ENCODE data around the gene NKX1-2. TPM values are rescaled to one million over a fixed set of nuclear protein-coding genes. Genes with fewer than 3 reads are reported as not detected.

NKX1-2 gene
- total RNA-seq, 1 donor from 2014 or later, result 2.1 TPM

- no peak for TF ChIP-seq CTCF (IDR thresholded peaks at IDR 0.05; ENCODE audit: insufficient read depth, low read length, severe bottlenecking)
- Histone ChIP-seq H3K27me3 (ENCODE audit: control insufficient read depth, insufficient read depth, low read length) (no peaks in the 10 kb centered on the region), H3K36me3 (ENCODE audit: control insufficient read depth, insufficient read depth, low read length) (no peaks in the 10 kb centered on the region), H3K4me3 (ENCODE audit: low read depth, low read length) (no peak overlapping the region)
- DNase-seq (ENCODE audit: low read depth), result no peak
- FAIRE-seq, result no peak
These were observed 24.8 kb upstream of the NKX1-2 start for GRCh38 chr10:124474514-124475070.

- H3K4me3 ChIP-seq (ENCODE audit: low read depth, low read length), result no peak overlapping the region
- no peak for TF ChIP-seq CTCF (IDR thresholded peaks at IDR 0.05; ENCODE audit: insufficient read depth, low read length, severe bottlenecking)
- FAIRE-seq (no peak), DNase-seq (ENCODE audit: low read depth) (no peak)
- no peaks in the 10 kb centered on the region for H3K36me3 ChIP-seq (ENCODE audit: control insufficient read depth, insufficient read depth, low read length)
- H3K27me3 ChIP-seq (ENCODE audit: control insufficient read depth, insufficient read depth, low read length), result no peaks in the 10 kb centered on the region
These were observed 23.2 kb upstream of the NKX1-2 start for GRCh38 chr10:124473070-124473469.

- H3K36me3 ChIP-seq (ENCODE audit: control insufficient read depth, insufficient read depth, low read length), result no peaks in the 10 kb centered on the region
- no peak for FAIRE-seq
- DNase-seq (ENCODE audit: low read depth), result no peak
- H3K4me3 ChIP-seq (ENCODE audit: low read depth, low read length), result no peak overlapping the region
- H3K27me3 ChIP-seq (ENCODE audit: control insufficient read depth, insufficient read depth, low read length), result no peaks in the 10 kb centered on the region
- TF ChIP-seq CTCF (IDR thresholded peaks at IDR 0.05; ENCODE audit: insufficient read depth, low read length, severe bottlenecking), result no peak
These were observed 22.2 kb upstream of the NKX1-2 start for GRCh38 chr10:124472071-124472470.

DNA sequence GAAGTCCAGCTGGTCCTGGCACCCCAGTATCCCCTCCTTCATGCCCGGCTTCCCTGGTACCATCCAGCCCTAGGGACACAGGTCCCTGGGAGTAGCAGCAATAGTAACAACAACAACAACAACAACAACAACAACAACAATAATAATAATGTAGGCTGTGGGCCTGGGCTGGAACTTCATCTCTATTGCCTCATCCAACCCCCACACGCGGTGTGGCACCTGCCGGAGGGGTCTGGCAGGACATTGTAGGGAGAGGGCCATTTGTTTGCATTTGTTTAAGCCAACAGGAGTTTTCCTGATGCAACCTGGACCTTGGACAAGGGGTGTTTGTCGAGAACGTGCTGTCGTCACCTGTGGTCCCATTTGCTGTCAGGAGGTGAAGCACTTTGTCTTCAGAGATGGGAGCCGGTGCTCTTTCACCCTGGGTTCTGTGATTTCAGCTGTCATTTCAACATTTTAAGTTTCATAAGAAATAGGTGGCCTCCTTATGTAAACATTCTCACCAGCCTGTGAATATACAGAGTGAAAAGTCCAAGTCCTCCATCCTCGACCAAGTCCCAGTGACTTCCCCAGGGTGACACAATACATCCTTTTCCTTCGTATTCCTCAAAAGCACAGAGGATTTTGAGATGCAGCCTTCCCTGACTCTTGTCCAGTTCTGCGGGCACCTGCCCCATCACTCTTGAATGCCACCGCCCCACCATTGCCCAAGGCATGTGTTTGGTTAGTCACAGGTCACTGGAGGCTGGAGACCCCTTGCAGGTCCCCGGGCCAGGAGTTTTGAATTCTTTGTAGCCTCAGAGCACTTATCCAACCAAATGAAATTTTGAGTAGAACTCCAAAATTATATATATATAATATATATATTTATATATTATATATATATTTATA lies 21.0 kb upstream of the NKX1-2 start:
- TF ChIP-seq CTCF (IDR thresholded peaks at IDR 0.05; ENCODE audit: insufficient read depth, low read length, severe bottlenecking), result no peak
- no peak for FAIRE-seq
- DNase-seq (ENCODE audit: low read depth), result no peak
- H3K36me3 ChIP-seq (ENCODE audit: control insufficient read depth, insufficient read depth, low read length), result no peaks in the 10 kb centered on the region
- H3K27me3 ChIP-seq (ENCODE audit: control insufficient read depth, insufficient read depth, low read length), result no peaks in the 10 kb centered on the region
- H3K4me3 ChIP-seq (ENCODE audit: low read depth, low read length), result no peak overlapping the region

DNA sequence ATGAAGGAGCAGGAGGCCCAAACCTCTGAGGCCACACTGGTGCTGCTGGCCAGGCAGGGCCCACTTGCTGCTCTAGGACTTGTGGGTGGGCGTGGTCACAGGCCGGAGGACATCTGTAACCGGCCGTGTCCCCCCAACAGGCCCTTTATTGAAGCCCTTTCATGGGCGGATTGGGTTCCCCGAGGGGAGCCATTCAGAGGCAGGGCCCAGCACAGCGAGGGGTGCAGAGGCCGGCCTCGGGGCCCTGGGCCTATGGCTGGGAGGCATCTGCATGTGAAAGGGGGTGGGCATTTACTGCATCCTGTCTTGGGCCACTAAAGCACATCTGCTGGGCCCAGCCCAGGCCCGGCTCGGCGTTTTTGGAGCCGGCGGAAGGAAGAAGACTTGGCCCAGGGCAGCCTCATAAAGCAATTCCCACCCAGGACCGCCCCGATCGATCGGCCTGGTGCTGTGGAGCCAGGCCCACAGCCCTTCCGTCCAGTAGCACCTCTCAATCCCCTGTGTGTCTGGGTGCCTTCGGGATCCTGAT lies 20.2 kb upstream of the NKX1-2 start:
- H3K4me3 ChIP-seq (ENCODE audit: low read depth, low read length), result no peak overlapping the region
- no peak for FAIRE-seq
- DNase-seq (ENCODE audit: low read depth), result no peak
- H3K27me3 ChIP-seq (ENCODE audit: control insufficient read depth, insufficient read depth, low read length), result no peaks in the 10 kb centered on the region
- no peak for TF ChIP-seq CTCF (IDR thresholded peaks at IDR 0.05; ENCODE audit: insufficient read depth, low read length, severe bottlenecking)
- H3K36me3 ChIP-seq (ENCODE audit: control insufficient read depth, insufficient read depth, low read length), result no peaks in the 10 kb centered on the region
